Measurements from ENCODE around the gene MKRN2.

- TF ChIP-seq CTCF (IDR thresholded peaks at IDR 0.05; ENCODE audit: low read depth, low read length) (no peak), EZH2phosphoT487 (IDR thresholded peaks at IDR 0.05; ENCODE audit: low read depth) (no peak)
Measured at GRCh38 chr3:12603969-12604368, 47.1 kb downstream of the MKRN2 start.

Measured in OCI-LY3 (cell line).